Liver (tissue), 9 donors: ENCODE measurements around the gene CDA. TPM values are rescaled to one million over a fixed set of nuclear protein-coding genes. Genes with fewer than 3 reads are reported as not detected.

Experiments
- DNase-seq: peaks from one replicate; pipeline ENCODE4 v3.0.0-alpha.2; 2017; ENCODE audit warnings: low spot score
- H3K27ac ChIP-seq, 2 donors: one replicate each; pipeline ENCODE4 v1.7.0; 2013; ENCODE audit warnings: inconsistent platforms in 2 of 2, low read length in 2 of 2, control low read depth in 1 of 2, low read depth in 1 of 2, mild to moderate bottlenecking in 1 of 2
- H3K27me3 ChIP-seq, 4 donors: one replicate each; pipeline versions ENCODE4 v1.6.1 to v1.7.0; 2013; ENCODE audit warnings: low read length in 3 of 4, inconsistent platforms in 1 of 4, mild to moderate bottlenecking in 1 of 4, moderate library complexity in 1 of 4; ENCODE audit not compliant: control insufficient read depth in 4 of 4, insufficient read depth in 4 of 4
- H3K36me3 ChIP-seq, 4 donors: one replicate each; pipeline versions ENCODE4 v1.6.1 to v1.7.0; 2013; ENCODE audit warnings: low read length in 3 of 4, mild to moderate bottlenecking in 3 of 4, low read depth in 1 of 4, moderate library complexity in 1 of 4; ENCODE audit not compliant: control insufficient read depth in 4 of 4, insufficient read depth in 3 of 4
- H3K4me1 ChIP-seq, 4 donors: one replicate each; pipeline versions ENCODE4 v1.6.1 to v1.7.0; 2013; ENCODE audit warnings: low read length in 3 of 4, mild to moderate bottlenecking in 3 of 4, moderate library complexity in 1 of 4; ENCODE audit not compliant: control insufficient read depth in 4 of 4, insufficient read depth in 4 of 4
- H3K4me3 ChIP-seq, 3 donors: one replicate each; pipeline versions ENCODE4 v1.6.1 to v1.7.0; 2013; ENCODE audit warnings: low read length in 3 of 3, control low read depth in 1 of 3, low read depth in 1 of 3, mild to moderate bottlenecking in 1 of 3
- H3K9ac ChIP-seq, 2 donors: one replicate each; pipeline ENCODE4 v1.7.0; 2013; ENCODE audit warnings: low read length in 2 of 2, mild to moderate bottlenecking in 2 of 2, moderate library complexity in 2 of 2, control low read depth in 1 of 2, low read depth in 1 of 2
- H3K9me3 ChIP-seq, 4 donors: one replicate each; pipeline versions ENCODE4 v1.6.1 to v1.7.0; 2013; ENCODE audit warnings: low read length in 3 of 4; ENCODE audit not compliant: control insufficient read depth in 4 of 4
- ATF3 ChIP-seq: IDR thresholded peaks from 2 replicates; pipeline ENCODE4 v1.6.1; 2016; ENCODE audit warnings: antibody characterized with exemption
- CTCF ChIP-seq: fragments of 150-350 bp; IDR thresholded peaks from 2 replicates; pipeline ENCODE4 v1.5.1; 2017; ENCODE audit warnings: improper control_type of control experiment, low read depth, low read length; ENCODE audit not compliant: missing input control
- EGR1 ChIP-seq, 2 donors: IDR thresholded peaks; 2 replicates each; pipeline ENCODE4 v1.6.1; 2016 to 2018; ENCODE audit warnings: antibody characterized with exemption in 2 of 2, low read depth in 2 of 2
- FOXA1 ChIP-seq: IDR thresholded peaks from 2 replicates; pipeline ENCODE4 v1.6.1; 2016; ENCODE audit warnings: antibody characterized with exemption
- FOXA2 ChIP-seq: IDR thresholded peaks from 2 replicates; pipeline ENCODE4 v1.6.1; 2016; ENCODE audit warnings: antibody characterized with exemption
- GABPA ChIP-seq, 2 donors: IDR thresholded peaks in 1 of 2; conservative IDR thresholded peaks in 1 of 2; 2 replicates each; pipeline ENCODE4 v1.6.1; 2016; ENCODE audit warnings: antibody characterized with exemption in 2 of 2, mild to moderate bottlenecking in 1 of 2, moderate library complexity in 1 of 2
- HNF4A ChIP-seq, 2 donors: conservative IDR thresholded peaks; 2 replicates each; pipeline ENCODE4 v1.6.1; 2016; ENCODE audit warnings: antibody characterized with exemption in 2 of 2, mild to moderate bottlenecking in 2 of 2
- HNF4G ChIP-seq: IDR thresholded peaks from 2 replicates; pipeline ENCODE4 v1.6.1; 2016; ENCODE audit warnings: antibody characterized with exemption
- JUND ChIP-seq, 2 donors: IDR thresholded peaks; 2 replicates each; pipeline ENCODE4 v1.6.1; 2016; ENCODE audit warnings: antibody characterized with exemption in 2 of 2
- MAX ChIP-seq: IDR thresholded peaks from 2 replicates; pipeline ENCODE4 v1.6.1; 2016; ENCODE audit warnings: antibody characterized with exemption
- NR2F2 ChIP-seq: IDR thresholded peaks from 2 replicates; pipeline ENCODE4 v1.6.1; 2016; ENCODE audit warnings: antibody characterized with exemption
- RAD21 ChIP-seq, 2 donors: IDR thresholded peaks; 2 replicates each; pipeline ENCODE4 v1.6.1; 2016; ENCODE audit warnings: antibody characterized with exemption in 2 of 2, mild to moderate bottlenecking in 2 of 2
- REST ChIP-seq: IDR thresholded peaks from 2 replicates; pipeline ENCODE4 v1.6.1; 2016; ENCODE audit warnings: antibody characterized with exemption, mild to moderate bottlenecking
- RXRA ChIP-seq, 2 donors: IDR thresholded peaks; 2 replicates each; pipeline ENCODE4 v1.6.1; 2017 to 2018; ENCODE audit warnings: antibody characterized with exemption in 2 of 2, mild to moderate bottlenecking in 1 of 2
- SP1 ChIP-seq: IDR thresholded peaks from 2 replicates; pipeline ENCODE4 v1.6.1; 2018; ENCODE audit warnings: antibody characterized with exemption, mild to moderate bottlenecking
- TAF1 ChIP-seq: conservative IDR thresholded peaks from 2 replicates; pipeline ENCODE4 v1.6.1; 2016; ENCODE audit warnings: antibody characterized with exemption, mild to moderate bottlenecking
- YY1 ChIP-seq: IDR thresholded peaks from 2 replicates; pipeline ENCODE4 v1.6.1; 2016; ENCODE audit warnings: antibody characterized with exemption, mild to moderate bottlenecking
- ZBTB33 ChIP-seq: IDR thresholded peaks from 2 replicates; pipeline ENCODE4 v1.6.1; 2016; ENCODE audit warnings: antibody characterized with exemption
- WGBS: extraction: QIAGEN DNeasy Blood & Tissue Kit; methylation state at CpG from one replicate; pipeline ENCODE4 v1.1.7; 2013; 5-methylcytosine and 5-hydroxymethylcytosine counted together
- polyA plus RNA-seq, 2 donors: library from polyadenylated mRNA; stranded (reverse) in 1 of 2; unstranded in 1 of 2; fragments of 200-250 nt in 1 of 2; fragments of >200 nt in 1 of 2; fragmentation: Nextera tagmentation in 1 of 2; extraction: Ambion mirVana in 1 of 2; gene quantifications; one replicate each; pipeline versions ENCODE4 v1.2.1 to v1.2.3, GENCODE V29; 2013 to 2015
- total RNA-seq, 2 donors: library from RNA; depleted of rRNA; stranded (reverse); fragments of >200 nt; gene quantifications; one replicate each; pipeline ENCODE4 v1.2.3, GENCODE V29; 2014
- donor health status: healthy.
- donor health status: healthy.
- donor health status: healthy.
- donor health status: healthy.
- donor health status: healthy.

The CDA gene
- total and polyA plus RNA-seq, 4 donors = 0.42 to 38.9 (median 16.9) TPM

GRCh38 chr1:20624709-20625108, 35.8 kb downstream of the CDA start:
- Histone ChIP-seq H3K9me3 (no peaks in the 10 kb centered on the region), H3K9ac (no peak overlapping the region), H3K27ac (no peak overlapping the region), H3K36me3 (no peaks in the 10 kb centered on the region), H3K27me3 (no peaks in the 10 kb centered on the region), H3K4me1 (no peaks in the 10 kb centered on the region), H3K4me3 (no peak overlapping the region)
- DNase-seq = no peak
- TF ChIP-seq JUND (IDR thresholded peaks at IDR 0.05) (no peak), GABPA (IDR thresholded peaks at IDR 0.05 in 1 of 2, conservative IDR thresholded peaks at IDR 0.05 in 1 of 2) (no peak), CTCF (no peak), ATF3 (no peak), MAX (no peak), EGR1 (IDR thresholded peaks at IDR 0.05; ENCODE audit: low read depth in 2 of 2) (no peak), HNF4A (conservative IDR thresholded peaks at IDR 0.05) (no peak), SP1 (no peak), NR2F2 (no peak), REST (no peak), FOXA1 (no peak), HNF4G (no peak), FOXA2 (no peak), RAD21 (IDR thresholded peaks at IDR 0.05) (no peak), TAF1 (no peak), ZBTB33 (no peak), RXRA (IDR thresholded peaks at IDR 0.05) (no peak), YY1 (no peak)
- 96% methylated on average over 1 of the region's 1 CpG for WGBS
